ENCODE measurements around the gene UTP14A.
A peak's percentile ranks its signal among the peaks of the same experiment; 100 is the strongest.

Gene UTP14A

GRCh38 chrX:129953334-129953648 is 47.3 kb downstream of the UTP14A start:
- no peak for DNase-seq (ENCODE audit: low spot score)

DNA sequence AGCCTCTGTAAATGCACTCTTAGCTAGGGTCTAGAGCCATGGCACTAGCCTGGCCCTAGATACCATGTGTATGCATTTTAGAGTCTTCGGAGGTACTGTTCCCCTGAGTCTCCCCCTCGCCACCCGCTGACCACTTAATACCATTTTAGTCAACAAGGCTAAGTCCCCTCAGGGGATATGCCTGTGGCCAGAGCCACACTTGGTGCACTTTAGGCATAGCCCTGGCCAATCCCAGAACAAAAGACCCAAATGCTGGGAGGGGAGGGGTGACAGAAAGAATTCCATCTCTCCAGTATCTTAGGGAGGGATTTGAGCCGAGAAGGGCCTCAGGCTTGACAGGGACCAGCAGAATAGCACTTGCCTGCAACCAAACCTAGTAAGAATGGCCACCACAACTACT is 47.9 kb downstream of the UTP14A start:
- DNase-seq (ENCODE audit: low spot score) = no peak

DNA sequence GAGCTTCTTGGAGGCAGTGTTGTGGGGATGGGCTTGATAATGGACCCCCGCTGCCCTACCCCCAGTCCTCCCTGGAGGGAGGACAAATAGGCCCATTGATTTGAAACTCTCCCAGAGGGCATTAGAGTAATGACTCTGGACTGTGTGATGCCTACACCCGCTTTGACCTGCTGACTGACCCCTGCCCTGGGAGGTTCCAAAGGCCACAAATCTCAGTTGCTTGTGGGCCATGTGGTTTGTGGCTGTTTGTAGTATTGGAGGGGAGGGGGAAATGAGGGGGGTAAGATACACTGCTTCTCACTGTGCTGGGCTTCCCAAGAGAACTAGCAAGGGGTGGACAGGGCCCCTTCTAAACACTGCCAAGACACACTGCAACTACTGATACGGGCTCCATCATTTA is 48.8 kb downstream of the UTP14A start:
- no peak for DNase-seq (ENCODE audit: low spot score)

DNA sequence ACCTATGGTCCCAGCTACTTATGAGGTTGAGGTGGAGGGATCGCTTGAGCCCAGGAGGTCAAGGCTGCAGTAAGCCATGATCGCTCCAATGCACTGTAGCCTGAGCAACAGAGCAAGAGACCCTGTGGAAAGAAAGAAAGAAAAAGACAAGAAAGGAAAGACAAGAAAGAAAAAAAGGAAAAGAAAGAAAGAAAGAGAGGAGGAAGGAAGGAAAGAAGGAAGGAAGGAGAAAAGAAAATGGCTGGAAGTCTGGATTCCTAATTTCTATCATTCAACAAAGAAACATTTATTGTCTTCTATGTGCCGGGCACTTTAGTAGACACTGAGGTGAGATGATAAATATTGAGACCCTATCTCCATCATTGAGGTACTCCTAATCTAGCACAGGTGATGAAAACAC is 49.7 kb downstream of the UTP14A start:
- no peak for DNase-seq (ENCODE audit: low spot score)

- no peak for DNase-seq (ENCODE audit: low spot score)
Observed at GRCh38 chrX:129956145-129956544, 50.2 kb downstream of the UTP14A start.

- DNase-seq (ENCODE audit: low spot score) = no peak
Observed at GRCh38 chrX:129956765-129957164, 50.8 kb downstream of the UTP14A start.

- peak; percentile 75 for DNase-seq (ENCODE audit: low spot score)
Observed at GRCh38 chrX:129957241-129958082, 51.5 kb downstream of the UTP14A start.

GRCh38 chrX:129958083-129958465 is 52.1 kb downstream of the UTP14A start:
- no peak for DNase-seq (ENCODE audit: low spot score)

DNA sequence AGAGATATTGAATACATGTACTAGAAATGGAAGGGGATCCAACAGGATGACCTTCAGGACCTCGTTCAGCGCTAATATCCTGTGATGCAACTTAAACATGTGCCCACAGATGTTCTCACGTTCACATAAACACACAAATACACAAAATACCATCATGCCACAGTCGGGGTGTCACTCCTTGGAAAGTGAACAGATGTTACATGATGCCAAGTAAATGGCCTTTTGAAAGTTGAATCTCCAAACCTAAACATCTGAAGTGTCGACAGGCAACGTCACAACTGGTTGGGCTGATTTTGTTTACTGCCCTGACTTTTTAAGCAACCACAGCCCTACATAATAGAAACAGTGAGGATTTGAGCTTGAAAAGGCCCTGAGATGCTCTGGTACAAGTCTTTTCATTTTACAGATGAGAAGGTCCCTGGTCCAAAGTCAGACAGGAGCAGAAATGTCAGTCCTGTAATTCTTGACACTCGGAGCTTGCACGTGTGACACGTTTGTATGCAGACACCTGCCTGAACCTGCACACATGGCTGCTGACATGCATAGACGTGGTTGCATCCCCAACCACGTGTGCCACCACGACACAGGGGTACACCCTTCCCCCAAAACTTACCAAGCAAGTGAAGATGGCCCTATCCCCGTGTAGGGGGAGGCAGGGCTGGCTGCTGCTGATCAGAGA is 53.0 kb downstream of the UTP14A start:
- no peak for DNase-seq (ENCODE audit: low spot score)

- DNase-seq (ENCODE audit: low spot score) = no peak
Observed at GRCh38 chrX:129959493-129959832, 53.5 kb downstream of the UTP14A start.

DNA sequence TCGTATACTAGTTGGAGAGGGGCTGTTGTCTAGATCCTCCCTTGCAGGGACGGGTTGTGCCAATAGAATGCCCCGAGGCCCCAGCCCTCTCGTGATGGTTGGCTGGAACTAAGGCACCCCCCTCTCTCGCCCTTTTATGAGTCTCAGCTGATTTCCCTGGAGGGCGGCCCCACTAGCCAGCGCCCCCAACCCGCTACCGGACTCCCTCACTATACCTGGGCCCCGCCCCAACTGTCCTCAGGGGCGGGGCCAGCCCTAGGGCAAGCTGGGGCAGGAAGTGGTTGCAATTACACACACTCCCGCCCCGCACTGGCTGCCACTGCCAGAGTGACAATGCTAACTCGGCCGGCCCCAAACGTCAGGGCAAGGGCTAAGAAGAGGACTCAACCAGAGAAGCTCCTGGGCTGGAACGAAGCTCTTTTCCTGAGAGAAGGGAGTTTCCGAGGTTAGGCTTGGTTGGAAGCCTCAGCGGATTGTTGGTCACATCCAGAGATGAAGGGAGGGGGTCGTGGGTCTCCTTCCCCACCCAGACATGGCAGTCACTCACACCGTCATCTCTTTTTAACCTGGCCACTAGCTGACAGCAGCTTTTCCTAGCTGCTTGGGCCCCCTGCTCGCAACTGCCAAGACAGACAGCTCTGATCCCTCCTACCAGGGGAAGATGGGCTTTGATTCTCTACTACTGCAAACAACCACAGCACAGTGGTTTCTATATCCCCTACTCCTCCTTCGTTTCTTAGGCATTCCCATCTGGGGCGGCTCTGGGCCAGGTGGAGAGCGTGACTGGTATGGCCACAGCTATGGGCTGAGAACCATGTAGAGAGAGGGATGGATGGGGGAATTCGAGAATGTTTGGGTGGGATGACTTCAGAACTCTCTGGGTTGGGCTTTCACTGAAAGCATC is 55.5 kb downstream of the UTP14A start:
- DNase-seq (ENCODE audit: low spot score) = peak; percentile 80

- DNase-seq (ENCODE audit: low spot score) = no peak
Observed at GRCh38 chrX:129963729-129964128, 57.8 kb downstream of the UTP14A start.

DNA sequence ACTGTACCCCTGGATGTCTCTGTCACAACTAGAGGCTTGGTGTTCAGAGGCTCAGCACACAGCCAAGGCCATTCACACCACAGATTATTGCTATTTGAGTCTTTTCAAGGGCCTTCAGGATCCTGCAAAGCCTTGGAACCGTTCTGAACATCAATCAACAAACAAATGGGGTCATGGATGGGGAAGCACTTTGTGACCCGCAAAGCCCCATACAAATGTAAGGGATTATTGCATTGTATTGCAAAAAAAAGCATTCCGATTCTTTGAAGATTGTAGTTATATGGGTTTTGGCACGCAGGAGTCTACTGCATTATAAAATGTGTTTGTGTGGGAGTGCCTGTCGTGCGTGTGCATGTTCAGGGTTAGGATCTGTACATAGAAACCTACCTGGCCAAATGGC is 59.2 kb downstream of the UTP14A start:
- no peak for DNase-seq (ENCODE audit: low spot score)

DNA sequence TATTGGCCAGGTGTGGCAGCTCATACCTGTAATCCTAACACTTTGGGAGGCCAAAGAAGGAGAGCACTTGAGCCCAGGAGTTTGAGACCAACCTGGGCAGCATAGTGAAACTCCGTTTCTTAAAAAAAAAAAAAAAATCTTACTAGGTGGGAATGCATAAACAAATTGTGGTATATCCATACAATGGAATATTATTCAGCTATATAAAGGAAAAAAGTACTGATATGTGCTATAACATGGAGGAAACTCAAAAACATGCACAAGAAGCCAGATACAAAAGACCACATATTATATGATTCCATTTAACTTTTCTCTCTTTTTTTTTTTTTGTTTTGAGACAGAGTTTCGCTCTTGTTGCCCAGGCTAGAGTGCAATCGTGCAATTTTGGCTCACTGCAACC is 63.0 kb downstream of the UTP14A start:
- no peak for DNase-seq (ENCODE audit: low spot score)

GRCh38 chrX:129976441-129976840 is 70.5 kb downstream of the UTP14A start:
- DNase-seq (ENCODE audit: low spot score) = no peak

All from iPS-NIHi11 (cell line).